Glutamatergic neuron (in vitro differentiated cells): Measurements from ENCODE around the gene LRP6. TPM values are rescaled to one million over a fixed set of nuclear protein-coding genes. Genes with fewer than 3 reads are reported as not detected.
A peak's percentile ranks its signal among the peaks of the same experiment; 100 is the strongest.

Experiments used
- DNase-seq: peaks from one replicate; pipeline ENCODE4 v3.0.0; 2022
- H3K27ac Mint-ChIP-seq: one replicate; pipeline ENCODE4 v1.8.0; 2020; ENCODE audit warnings: mild to moderate bottlenecking, mixed read lengths, inconsistent platforms; ENCODE audit not compliant: unreplicated experiment
- H3K27me3 Mint-ChIP-seq: one replicate; pipeline ENCODE4 v1.8.0; 2020; ENCODE audit warnings: mild to moderate bottlenecking, moderate library complexity, mixed read lengths, inconsistent platforms; ENCODE audit not compliant: unreplicated experiment
- H3K36me3 Mint-ChIP-seq: one replicate; pipeline ENCODE4 v1.8.0; 2020; ENCODE audit warnings: mild to moderate bottlenecking, mixed read lengths, inconsistent platforms; ENCODE audit not compliant: unreplicated experiment
- H3K4me1 Mint-ChIP-seq: one replicate; pipeline ENCODE4 v1.8.0; 2020; ENCODE audit warnings: mild to moderate bottlenecking, low read depth, mixed read lengths, inconsistent platforms; ENCODE audit not compliant: unreplicated experiment
- H3K4me3 Mint-ChIP-seq: one replicate; pipeline ENCODE4 v1.8.0; 2020; ENCODE audit warnings: mild to moderate bottlenecking, mixed read lengths, inconsistent platforms; ENCODE audit not compliant: unreplicated experiment
- H3K9me3 Mint-ChIP-seq: one replicate; pipeline ENCODE4 v1.8.0; 2020; ENCODE audit warnings: mild to moderate bottlenecking, moderate library complexity, mixed read lengths, inconsistent platforms; ENCODE audit not compliant: unreplicated experiment
- total RNA-seq: library from RNA; stranded (reverse); fragmentation: NEBNext Ultra II Directional; extraction: Animal tissue kit (Norgen Biotek cat#: 25700); gene quantifications from one replicate; pipeline ENCODE4 v1.2.1, GENCODE V29; 2021; ENCODE audit not compliant: unreplicated experiment
- TF ChIP-seq, protein P1 (sequence below): fragments of 200-600 bp; sonication (generic); IDR thresholded peaks from one replicate; pipeline ENCODE4 v1.5.0; 2021; ENCODE audit not compliant: partially characterized antibody, unreplicated experiment

Gene LRP6
- total RNA-seq, 1 donor from 2014 or later: 48.3 TPM

DNA sequence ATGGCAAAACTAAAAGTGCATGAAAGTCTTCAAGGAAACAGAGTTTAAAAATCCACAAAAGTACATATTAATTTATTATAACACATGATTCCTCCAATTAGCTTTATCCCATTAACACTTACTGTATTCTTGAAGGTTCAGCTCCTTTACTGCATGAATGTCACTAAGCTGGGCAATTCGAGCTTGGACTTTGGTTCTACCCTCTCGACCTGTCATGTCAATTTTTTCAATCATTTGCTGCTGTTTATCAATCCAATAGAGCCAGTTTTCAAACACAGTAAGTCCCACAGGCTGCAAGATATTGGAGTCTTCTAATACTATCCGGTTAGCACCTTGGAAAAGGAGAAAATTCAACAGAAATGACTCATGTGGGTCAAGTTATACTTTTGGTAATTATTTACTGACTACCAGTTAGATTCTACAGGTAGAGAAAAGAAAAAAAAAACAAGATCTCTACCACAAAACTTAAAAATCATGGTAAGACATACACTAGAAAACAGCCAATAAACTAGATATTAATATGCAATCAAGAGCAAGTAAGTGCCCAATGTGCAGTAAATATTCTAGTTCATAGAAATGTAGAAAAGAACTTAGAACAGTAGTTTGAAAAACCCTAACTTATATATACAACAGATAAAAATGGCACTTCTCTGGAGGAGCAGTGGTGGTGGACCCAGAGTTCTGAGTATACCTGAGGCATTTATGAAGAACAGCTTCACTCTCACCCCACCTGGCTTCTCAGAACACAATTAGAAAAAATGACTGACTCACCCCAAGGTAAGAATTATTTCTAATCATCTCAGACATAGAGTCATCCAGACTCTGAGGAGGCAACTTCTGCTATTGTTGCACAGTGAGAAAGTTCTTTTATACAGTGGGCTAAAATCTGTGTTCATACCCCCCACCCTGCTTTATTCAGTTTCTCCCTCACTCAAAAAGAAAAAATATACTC is 128.4 kb downstream of the LRP6 start:
- no peak overlapping the region for H3K27ac Mint-ChIP-seq

DNA sequence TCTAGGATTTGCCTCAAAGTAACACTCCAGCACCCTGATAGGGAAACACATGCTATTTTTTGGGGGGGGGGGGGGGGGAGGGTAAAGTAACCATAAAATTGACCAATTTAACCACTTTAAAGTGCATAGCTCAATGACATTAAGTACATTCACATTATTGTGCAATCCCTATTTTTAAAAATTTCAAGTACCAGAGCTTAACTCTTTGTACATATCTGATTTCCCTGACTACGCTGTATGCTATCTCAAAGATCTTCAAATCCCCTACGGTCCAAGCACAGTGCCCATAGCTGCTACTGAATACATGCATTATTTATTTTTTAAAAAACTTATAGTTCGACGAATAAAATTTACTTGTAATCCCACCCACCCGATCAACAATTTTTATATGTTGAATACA is 133.1 kb downstream of the LRP6 start:
- Mint-ChIP-seq H3K27me3 (peaks cover 2% of the 10 kb centered on the region), H3K4me3 (no peak overlapping the region), H3K9me3 (peaks cover 2% of the 10 kb centered on the region), H3K36me3 (no peaks in the 10 kb centered on the region), H3K27ac (no peak overlapping the region), H3K4me1 (no peaks in the 10 kb centered on the region)
- TF ChIP-seq, protein P1, sequence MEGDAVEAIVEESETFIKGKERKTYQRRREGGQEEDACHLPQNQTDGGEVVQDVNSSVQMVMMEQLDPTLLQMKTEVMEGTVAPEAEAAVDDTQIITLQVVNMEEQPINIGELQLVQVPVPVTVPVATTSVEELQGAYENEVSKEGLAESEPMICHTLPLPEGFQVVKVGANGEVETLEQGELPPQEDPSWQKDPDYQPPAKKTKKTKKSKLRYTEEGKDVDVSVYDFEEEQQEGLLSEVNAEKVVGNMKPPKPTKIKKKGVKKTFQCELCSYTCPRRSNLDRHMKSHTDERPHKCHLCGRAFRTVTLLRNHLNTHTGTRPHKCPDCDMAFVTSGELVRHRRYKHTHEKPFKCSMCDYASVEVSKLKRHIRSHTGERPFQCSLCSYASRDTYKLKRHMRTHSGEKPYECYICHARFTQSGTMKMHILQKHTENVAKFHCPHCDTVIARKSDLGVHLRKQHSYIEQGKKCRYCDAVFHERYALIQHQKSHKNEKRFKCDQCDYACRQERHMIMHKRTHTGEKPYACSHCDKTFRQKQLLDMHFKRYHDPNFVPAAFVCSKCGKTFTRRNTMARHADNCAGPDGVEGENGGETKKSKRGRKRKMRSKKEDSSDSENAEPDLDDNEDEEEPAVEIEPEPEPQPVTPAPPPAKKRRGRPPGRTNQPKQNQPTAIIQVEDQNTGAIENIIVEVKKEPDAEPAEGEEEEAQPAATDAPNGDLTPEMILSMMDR: no peak
- DNase-seq: no peak

More for the DNA sequence above, 128.4 kb downstream of the LRP6 start:
- Mint-ChIP-seq H3K36me3 (no peaks in the 10 kb centered on the region), H3K27me3 (peaks cover 2% of the 10 kb centered on the region), H3K9me3 (peaks cover 2% of the 10 kb centered on the region), H3K4me1 (no peaks in the 10 kb centered on the region), H3K4me3 (no peak overlapping the region)
- DNase-seq: no peak
- TF ChIP-seq, protein P1: no peak

DNA sequence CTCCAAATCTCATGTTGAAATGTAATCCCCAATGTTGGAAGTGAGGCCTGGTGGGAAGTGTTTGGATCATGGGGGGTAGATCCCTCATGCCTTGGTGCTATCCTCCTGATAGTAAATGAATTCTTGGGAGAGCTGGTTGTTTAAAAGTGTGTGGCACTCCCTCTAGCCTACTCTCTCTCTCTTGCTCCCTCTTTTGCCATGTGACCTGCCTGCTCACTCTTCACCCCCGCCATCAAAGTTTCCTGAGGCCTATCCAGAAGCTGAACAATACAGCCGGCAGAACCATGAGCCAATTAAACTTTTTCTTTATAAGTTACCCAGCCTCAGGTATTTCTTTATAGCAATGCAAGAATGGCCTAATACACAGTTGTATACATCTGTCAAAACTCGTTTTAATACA is 133.6 kb downstream of the LRP6 start:
- Mint-ChIP-seq H3K27ac (no peak overlapping the region), H3K36me3 (no peaks in the 10 kb centered on the region)
- no peak for DNase-seq

DNA sequence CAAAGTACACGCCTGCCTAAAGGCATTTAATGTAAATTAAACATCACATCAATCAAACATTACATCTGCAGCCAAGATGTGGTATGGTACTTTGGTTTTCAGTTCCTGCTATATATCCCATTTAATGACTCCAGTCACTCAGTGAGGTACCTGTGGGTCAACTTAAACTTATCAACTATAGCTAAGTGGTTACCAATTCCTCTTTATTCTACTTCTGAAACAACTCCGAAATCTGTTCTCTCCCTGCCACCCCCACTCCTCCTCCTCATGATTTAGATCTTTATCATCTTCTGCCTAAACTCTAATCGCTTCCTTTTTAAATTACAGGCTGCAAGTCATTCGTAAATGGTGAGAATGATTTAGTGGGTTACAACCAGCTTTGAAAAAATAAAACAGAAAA is 138.2 kb downstream of the LRP6 start:
- H3K9me3 Mint-ChIP-seq: no peaks in the 10 kb centered on the region
- no peaks in the 10 kb centered on the region for H3K27me3 Mint-ChIP-seq
- no peak overlapping the region for H3K27ac Mint-ChIP-seq
- no peaks in the 10 kb centered on the region for H3K36me3 Mint-ChIP-seq
- H3K4me1 Mint-ChIP-seq: no peaks in the 10 kb centered on the region
- DNase-seq: no peak
- H3K4me3 Mint-ChIP-seq: no peak overlapping the region
- TF ChIP-seq, protein P1: no peak

More for the DNA sequence above, 133.6 kb downstream of the LRP6 start:
- Mint-ChIP-seq H3K27me3 (peaks cover 1% of the 10 kb centered on the region), H3K9me3 (peaks cover 2% of the 10 kb centered on the region), H3K4me1 (no peaks in the 10 kb centered on the region), H3K4me3 (no peak overlapping the region)
- TF ChIP-seq, protein P1: no peak

DNA sequence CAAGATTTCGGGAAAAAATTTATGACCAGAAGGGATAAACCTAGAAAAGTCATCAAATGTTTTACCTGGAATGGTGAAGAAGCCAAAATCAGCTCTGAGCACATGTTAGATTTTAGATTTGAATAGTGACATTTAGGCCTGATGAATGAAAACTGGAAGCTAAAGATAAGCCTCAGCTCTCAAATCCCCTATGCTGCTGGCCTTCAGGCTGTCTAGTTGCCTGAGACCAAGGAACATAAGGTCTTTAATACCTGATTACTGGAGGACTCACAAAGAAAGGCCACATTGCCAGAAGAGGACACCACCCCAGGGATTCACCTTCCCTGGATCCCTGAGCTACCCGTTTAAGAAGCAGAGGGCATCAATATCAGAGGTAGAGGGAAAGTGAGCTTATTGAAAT is 139.5 kb downstream of the LRP6 start:
- Mint-ChIP-seq H3K36me3 (no peaks in the 10 kb centered on the region), H3K27ac (peak overlapping the region; percentile 6), H3K27me3 (no peaks in the 10 kb centered on the region), H3K4me3 (no peak overlapping the region), H3K4me1 (no peaks in the 10 kb centered on the region), H3K9me3 (no peaks in the 10 kb centered on the region)
- DNase-seq: no peak
- TF ChIP-seq, protein P1: no peak
